WTC11 (cell line): ENCODE measurements around the gene BTLA. TPM values are rescaled to one million over a fixed set of nuclear protein-coding genes. Genes with fewer than 3 reads are reported as not detected.

Source experiments
- ATAC-seq: fragments of 200-7000 bp; cut with Tn5 transposase; 2 replicates; pipeline ENCODE4 v1.10.0; 2021; ENCODE audit warnings: mild to moderate bottlenecking, moderate library complexity
- CTCF ChIA-PET: fragments of 300-600 bp; sonication (Branson Sonifier 250); formaldehyde crosslinking; loops from one replicate; lab custom pipeline; 2021; ENCODE audit warnings: antibody characterized with exemption; lab: Charles Lee
- POLR2A ChIA-PET: fragments of 350-600 bp; sonication (Branson Sonifier 250); formaldehyde crosslinking; loops from one replicate; lab custom pipeline; 2021; ENCODE audit warnings: antibody characterized with exemption; lab: Charles Lee
- DNase-seq: peaks from one replicate; pipeline ENCODE4 v3.0.0; 2021; ENCODE audit warnings: low spot score
- H3K27ac Mint-ChIP-seq: 2 replicates; pipeline ENCODE4 v1.8.0; 2021; ENCODE audit warnings: mixed read lengths
- H3K27me3 Mint-ChIP-seq: 2 replicates; pipeline ENCODE4 v1.8.0; 2021; ENCODE audit warnings: low read depth, mild to moderate bottlenecking, moderate library complexity, mixed read lengths
- H3K36me3 Mint-ChIP-seq: 2 replicates; pipeline ENCODE4 v1.8.0; 2021; ENCODE audit warnings: mixed read lengths
- H3K4me1 Mint-ChIP-seq: 2 replicates; pipeline ENCODE4 v1.8.0; 2022; ENCODE audit warnings: mixed read lengths
- H3K4me3 Mint-ChIP-seq: 2 replicates; pipeline ENCODE4 v1.8.0; 2021; ENCODE audit warnings: mild to moderate bottlenecking, moderate library complexity, mixed read lengths
- H3K9me3 Mint-ChIP-seq: 2 replicates; pipeline ENCODE4 v1.8.0; 2021; ENCODE audit warnings: mixed read lengths
- ATF2 ChIP-seq: sonication (generic); formaldehyde crosslinking; IDR thresholded peaks from 2 replicates; pipeline ENCODE4 v1.8.1; 2022; ENCODE audit warnings: low read depth, missing genetic modification reagents, borderline replicate concordance
- ATF3 ChIP-seq: sonication (generic); formaldehyde crosslinking; conservative IDR thresholded peaks from 2 replicates; pipeline ENCODE4 v1.8.1; 2022; ENCODE audit warnings: mild to moderate bottlenecking, missing genetic modification reagents
- ETV6 ChIP-seq: sonication (generic); formaldehyde crosslinking; IDR thresholded peaks from 2 replicates; pipeline ENCODE4 v1.8.1; 2022; ENCODE audit warnings: mild to moderate bottlenecking, missing genetic modification reagents
- GABPB1 ChIP-seq: sonication (generic); formaldehyde crosslinking; IDR thresholded peaks from 2 replicates; pipeline ENCODE4 v1.8.1; 2023; ENCODE audit warnings: mild to moderate bottlenecking, missing genetic modification reagents
- HMGXB4 ChIP-seq: sonication (generic); formaldehyde crosslinking; IDR thresholded peaks from 2 replicates; pipeline ENCODE4 v1.8.1; 2023; ENCODE audit warnings: mild to moderate bottlenecking, moderate library complexity, missing genetic modification reagents
- IRF2 ChIP-seq: sonication (generic); formaldehyde crosslinking; IDR thresholded peaks from 2 replicates; pipeline ENCODE4 v1.8.0; 2022; ENCODE audit warnings: low read depth, missing genetic modification reagents, borderline replicate concordance
- PRRX2 ChIP-seq: fragments of 250-450 bp; sonication (Bioruptor Pico); IDR thresholded peaks from 2 replicates; pipeline ENCODE4 v1.8.0; 2021; ENCODE audit warnings: mild to moderate bottlenecking
- RORB ChIP-seq: fragments of 250-450 bp; sonication (Bioruptor Pico); IDR thresholded peaks from 2 replicates; pipeline ENCODE4 v1.9.0; 2021; ENCODE audit warnings: mild to moderate bottlenecking
- TP53 ChIP-seq: sonication (generic); formaldehyde crosslinking; IDR thresholded peaks from 2 replicates; pipeline ENCODE4 v1.8.1; 2023; ENCODE audit warnings: mild to moderate bottlenecking, missing genetic modification reagents
- ZBTB43 ChIP-seq: sonication (generic); formaldehyde crosslinking; IDR thresholded peaks from 2 replicates; pipeline ENCODE4 v1.8.1; 2023; ENCODE audit warnings: mild to moderate bottlenecking, missing genetic modification reagents
- ZNF121 ChIP-seq: sonication (generic); formaldehyde crosslinking; IDR thresholded peaks from 2 replicates; pipeline ENCODE4 v1.8.0; 2023; ENCODE audit warnings: missing genetic modification reagents
- ZNF281 ChIP-seq: sonication (generic); formaldehyde crosslinking; IDR thresholded peaks from 2 replicates; pipeline ENCODE4 v1.8.0; 2023; ENCODE audit warnings: mild to moderate bottlenecking, missing genetic modification reagents
- ZNF416 ChIP-seq: fragments of 250-450 bp; sonication (Bioruptor Pico); IDR thresholded peaks from 2 replicates; pipeline ENCODE4 v1.9.0; 2021; ENCODE audit warnings: mild to moderate bottlenecking, inconsistent platforms
- ZNF423 ChIP-seq: fragments of 250-450 bp; sonication (Bioruptor Pico); IDR thresholded peaks from 2 replicates; pipeline ENCODE4 v2.1.2; 2022; ENCODE audit warnings: mild to moderate bottlenecking, moderate library complexity
- ZNF425 ChIP-seq: fragments of 250-450 bp; sonication (Bioruptor Pico); conservative IDR thresholded peaks from 2 replicates; pipeline ENCODE4 v1.9.0; 2021; ENCODE audit warnings: mild to moderate bottlenecking
- total RNA-seq: library from RNA; stranded (reverse); gene quantifications from 3 replicates; pipeline ENCODE4 v1.2.3, GENCODE V29; 2021

The BTLA gene
- total RNA-seq, 1 experiment from 2014 or later = not detected

GRCh38 chr3:112489674-112490479, 9.4 kb downstream of the BTLA start (continued):
- no peak for TF ChIP-seq ATF2 (CRISPR knock-in tag)
- TF ChIP-seq ZNF423 (CRISPR knock-in tag) = no peak
- no peak for TF ChIP-seq GABPB1
- no peak for TF ChIP-seq ZNF416 (CRISPR knock-in tag)
- no peak for TF ChIP-seq ZNF425
- no peak for TF ChIP-seq ZBTB43 (CRISPR knock-in tag)
- TF ChIP-seq ZNF121 = no peak
- TF ChIP-seq RORB (CRISPR knock-in tag) = no peak
- TF ChIP-seq TP53 (CRISPR knock-in tag) = no peak
- no peak for TF ChIP-seq PRRX2 (CRISPR knock-in tag)
- no peak for TF ChIP-seq IRF2 (CRISPR knock-in tag)
- TF ChIP-seq ETV6 (CRISPR knock-in tag) = no peak
- no peak for TF ChIP-seq HMGXB4

GRCh38 chr3:112486811-112487505, 12.3 kb downstream of the BTLA start:
- H3K4me3 Mint-ChIP-seq = no peak overlapping the region
- DNase-seq (no peak), ATAC-seq (no peak)
- H3K27ac Mint-ChIP-seq = no peak overlapping the region
- CTCF ChIA-PET = no interaction called here
- TF ChIP-seq ATF3 (CRISPR knock-in tag) (no peak), ZNF281 (CRISPR knock-in tag) (no peak)
- H3K36me3 Mint-ChIP-seq = no peaks in the 10 kb centered on the region
- H3K27me3 Mint-ChIP-seq = no peaks in the 10 kb centered on the region
- POLR2A ChIA-PET = interaction anchor here (0.7 kb wide), 1 partner anchor 342 kb away, joined by 4 read pairs; no protein-coding TSS in a partner anchor
- peaks cover 5% of the 10 kb centered on the region for H3K4me1 Mint-ChIP-seq
- H3K9me3 Mint-ChIP-seq = no peaks in the 10 kb centered on the region
